Measurements from ENCODE around the gene CTDSPL.

The CTDSPL gene

GRCh38 chr3:38001456-38002081, 139.9 kb downstream of the CTDSPL start:
- DNase-seq (ENCODE audit: insufficient read length) (no peak), FAIRE-seq (no peak)
- TF ChIP-seq TAF1 (IDR thresholded peaks at IDR 0.05; ENCODE audit: borderline replicate concordance, low read depth, low read length) (no peak), POLR2AphosphoS5 (IDR thresholded peaks at IDR 0.05; ENCODE audit: low read depth, low read length) (no peak), POLR2A (IDR thresholded peaks at IDR 0.05; ENCODE audit: low read depth, low read length) (no peak)

DNA sequence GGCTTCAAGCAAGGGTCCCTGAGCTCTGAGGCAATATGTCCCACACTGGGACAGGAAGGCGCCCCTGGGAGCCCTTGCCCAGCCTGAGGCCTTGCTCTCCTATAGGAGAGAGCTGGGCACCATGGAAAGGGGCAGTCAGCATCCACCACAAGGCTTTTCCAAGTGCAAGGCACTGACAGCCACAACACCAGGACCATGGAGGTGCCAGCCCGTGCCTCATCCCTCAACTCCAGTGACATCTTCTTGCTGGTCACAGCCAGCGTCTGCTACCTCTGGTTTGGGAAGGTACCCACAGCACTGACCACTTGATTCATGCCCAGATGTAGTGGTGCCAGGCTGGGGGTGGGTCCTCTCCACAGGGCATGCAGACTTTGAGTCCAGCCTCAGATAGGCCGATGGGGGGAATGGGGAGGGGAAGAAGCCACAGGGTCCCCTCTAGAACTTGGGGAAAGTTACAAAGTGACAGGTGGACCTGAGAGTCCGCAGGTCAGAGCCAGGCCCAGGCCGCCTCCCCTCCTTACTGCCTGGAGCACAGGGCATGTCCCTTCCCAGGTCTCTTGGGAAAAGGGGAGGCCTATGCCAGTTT, 140.7 kb downstream of the CTDSPL start:
- FAIRE-seq (no peak), DNase-seq (ENCODE audit: insufficient read length) (no peak)
- TF ChIP-seq POLR2AphosphoS5 (IDR thresholded peaks at IDR 0.05; ENCODE audit: low read depth, low read length): no peak
- TF ChIP-seq TAF1 (IDR thresholded peaks at IDR 0.05; ENCODE audit: borderline replicate concordance, low read depth, low read length): no peak
- no peak for TF ChIP-seq POLR2A (IDR thresholded peaks at IDR 0.05; ENCODE audit: low read depth, low read length)

GRCh38 chr3:38002940-38003339, 141.3 kb downstream of the CTDSPL start:
- no peak for TF ChIP-seq POLR2AphosphoS5 (IDR thresholded peaks at IDR 0.05; ENCODE audit: low read depth, low read length)
- no peak for TF ChIP-seq TAF1 (IDR thresholded peaks at IDR 0.05; ENCODE audit: borderline replicate concordance, low read depth, low read length)
- no peak for TF ChIP-seq POLR2A (IDR thresholded peaks at IDR 0.05; ENCODE audit: low read depth, low read length)
- DNase-seq (ENCODE audit: insufficient read length) (no peak), FAIRE-seq (no peak)

DNA sequence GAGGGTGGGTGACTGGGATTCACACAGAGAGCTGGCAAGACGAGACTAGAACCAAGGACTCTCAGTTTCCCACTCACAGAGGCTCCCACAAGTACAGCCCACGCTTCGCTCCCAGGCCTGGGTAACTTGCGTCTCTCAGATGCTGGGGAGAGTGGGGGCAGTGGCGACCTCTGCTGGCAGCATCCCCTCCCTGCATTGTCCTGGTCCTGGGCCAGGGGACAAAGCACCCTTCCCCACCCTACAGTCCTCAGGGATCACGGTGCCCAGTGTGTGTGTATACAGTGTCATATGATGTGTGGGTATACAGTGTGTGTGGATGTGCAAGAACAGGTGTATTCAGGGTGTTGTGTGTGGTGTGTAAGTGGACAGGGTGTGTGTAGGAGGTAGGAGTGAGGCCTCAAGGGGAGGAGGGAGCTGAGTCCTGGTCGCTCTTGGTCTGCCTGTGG, 141.7 kb downstream of the CTDSPL start:
- TF ChIP-seq POLR2A (IDR thresholded peaks at IDR 0.05; ENCODE audit: low read depth, low read length) (no peak), POLR2AphosphoS5 (IDR thresholded peaks at IDR 0.05; ENCODE audit: low read depth, low read length) (no peak), TAF1 (IDR thresholded peaks at IDR 0.05; ENCODE audit: borderline replicate concordance, low read depth, low read length) (no peak)
- DNase-seq (ENCODE audit: insufficient read length) (peak; percentile 59), FAIRE-seq (no peak)

DNA sequence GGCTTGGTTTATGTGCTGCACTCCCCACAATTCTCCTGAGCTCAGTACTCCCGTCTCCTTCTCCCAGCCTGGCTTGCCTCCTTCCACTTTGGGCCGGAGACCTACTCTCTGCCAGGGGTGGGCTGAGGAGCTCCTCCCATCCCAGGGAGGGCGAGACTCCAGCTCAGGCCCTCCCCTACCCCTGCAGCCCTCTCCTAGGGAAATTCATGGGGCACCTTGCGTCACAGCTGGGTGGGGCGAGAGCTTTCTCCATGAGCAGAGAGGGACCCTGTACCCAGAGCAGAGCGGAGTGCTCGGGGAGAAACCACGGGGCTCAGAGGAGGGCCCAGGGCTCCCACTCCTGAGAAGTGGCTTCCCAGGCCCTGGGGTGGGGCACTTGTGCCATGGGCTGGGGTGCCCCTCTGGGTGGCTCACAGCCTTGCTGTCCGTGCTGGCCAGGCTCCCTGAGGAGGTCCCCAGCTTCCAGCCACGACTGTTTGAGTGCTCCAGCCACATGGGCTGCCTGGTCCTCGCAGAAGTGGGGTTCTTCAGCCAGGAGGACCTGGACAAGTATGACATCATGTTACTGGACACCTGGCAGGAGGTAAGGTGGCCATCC, 142.2 kb downstream of the CTDSPL start:
- FAIRE-seq (no peak), DNase-seq (ENCODE audit: insufficient read length) (no peak)
- TF ChIP-seq POLR2A (IDR thresholded peaks at IDR 0.05; ENCODE audit: low read depth, low read length) (no peak), POLR2AphosphoS5 (IDR thresholded peaks at IDR 0.05; ENCODE audit: low read depth, low read length) (no peak), TAF1 (IDR thresholded peaks at IDR 0.05; ENCODE audit: borderline replicate concordance, low read depth, low read length) (no peak)

GRCh38 chr3:38004415-38005075, 142.9 kb downstream of the CTDSPL start:
- DNase-seq (ENCODE audit: insufficient read length): no peak
- FAIRE-seq: peak; percentile 75
- TF ChIP-seq POLR2A (IDR thresholded peaks at IDR 0.05; ENCODE audit: low read depth, low read length) (no peak), POLR2AphosphoS5 (IDR thresholded peaks at IDR 0.05; ENCODE audit: low read depth, low read length) (no peak), TAF1 (IDR thresholded peaks at IDR 0.05; ENCODE audit: borderline replicate concordance, low read depth, low read length) (no peak)

DNA sequence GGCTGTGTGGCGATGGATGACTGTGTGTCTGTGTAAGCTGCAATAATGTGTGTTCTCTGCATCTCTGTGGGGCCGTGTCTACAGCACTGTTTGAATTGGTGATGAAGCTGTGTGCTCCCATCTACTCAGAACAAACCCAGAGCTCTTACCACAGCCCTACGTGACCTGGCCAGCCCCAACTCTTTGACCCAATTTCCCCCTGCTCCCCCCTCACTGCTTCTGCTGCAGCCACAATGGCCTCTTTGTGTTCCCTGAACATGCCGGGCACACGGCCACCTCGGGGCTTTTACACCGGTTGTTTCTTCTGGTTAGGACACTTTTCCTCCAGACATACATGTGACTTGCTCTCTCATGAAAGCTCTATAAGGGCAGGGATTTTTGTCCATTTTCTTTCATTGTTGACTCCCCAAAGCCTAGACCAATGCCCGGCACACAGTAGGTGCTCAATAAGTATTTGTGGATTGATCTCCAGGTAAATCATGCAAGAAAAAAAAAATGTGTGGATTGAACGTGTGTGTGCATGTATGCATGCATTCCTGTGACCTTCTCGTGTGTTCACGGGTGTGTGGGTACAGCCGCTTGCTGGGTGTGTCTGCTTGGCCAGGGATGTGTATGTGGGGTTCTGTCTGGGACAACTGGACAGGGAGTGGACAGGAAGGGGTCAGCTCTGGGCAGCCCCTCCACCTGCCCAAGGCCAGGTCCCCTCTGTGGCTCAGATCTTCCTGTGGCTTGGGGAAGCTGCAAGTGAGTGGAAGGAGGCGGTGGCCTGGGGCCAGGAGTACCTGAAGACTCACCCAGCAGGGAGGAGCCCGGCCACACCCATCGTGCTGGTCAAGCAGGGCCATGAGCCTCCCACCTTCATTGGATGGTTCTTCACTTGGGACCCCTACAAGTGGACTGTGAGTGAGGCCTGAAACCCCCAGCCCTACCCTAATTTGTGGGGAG, 143.7 kb downstream of the CTDSPL start:
- FAIRE-seq (no peak), DNase-seq (ENCODE audit: insufficient read length) (no peak)
- TF ChIP-seq POLR2AphosphoS5 (IDR thresholded peaks at IDR 0.05; ENCODE audit: low read depth, low read length): no peak
- no peak for TF ChIP-seq TAF1 (IDR thresholded peaks at IDR 0.05; ENCODE audit: borderline replicate concordance, low read depth, low read length)
- TF ChIP-seq POLR2A (IDR thresholded peaks at IDR 0.05; ENCODE audit: low read depth, low read length): no peak

DNA sequence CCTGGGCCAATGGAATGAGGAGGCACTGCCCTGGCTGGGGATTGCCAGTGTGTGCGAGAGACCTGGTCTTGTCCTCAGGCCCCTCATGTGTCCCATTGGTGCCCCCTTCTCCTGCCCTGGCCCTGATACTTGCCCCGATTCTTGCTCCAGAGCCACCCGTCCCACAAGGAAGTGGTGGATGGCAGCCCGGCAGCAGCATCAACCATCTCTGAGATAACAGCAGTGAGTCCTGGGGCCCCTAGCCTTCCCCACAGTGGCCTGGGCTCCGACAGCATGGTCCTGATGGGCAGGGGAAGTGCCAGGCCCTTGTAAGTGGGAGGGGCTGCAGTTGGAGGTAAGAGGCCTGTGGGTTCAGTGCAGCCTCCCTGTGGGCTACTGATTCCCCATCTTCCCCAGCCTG, 144.4 kb downstream of the CTDSPL start:
- TF ChIP-seq POLR2A (IDR thresholded peaks at IDR 0.05; ENCODE audit: low read depth, low read length) (no peak), TAF1 (IDR thresholded peaks at IDR 0.05; ENCODE audit: borderline replicate concordance, low read depth, low read length) (no peak), POLR2AphosphoS5 (IDR thresholded peaks at IDR 0.05; ENCODE audit: low read depth, low read length) (no peak)
- FAIRE-seq (no peak), DNase-seq (ENCODE audit: insufficient read length) (no peak)

- no peak for TF ChIP-seq TAF1 (IDR thresholded peaks at IDR 0.05; ENCODE audit: borderline replicate concordance, low read depth, low read length)
- no peak for TF ChIP-seq POLR2A (IDR thresholded peaks at IDR 0.05; ENCODE audit: low read depth, low read length)
- no peak for TF ChIP-seq POLR2AphosphoS5 (IDR thresholded peaks at IDR 0.05; ENCODE audit: low read depth, low read length)
- FAIRE-seq: no peak
- no peak for DNase-seq (ENCODE audit: insufficient read length)
Measured at GRCh38 chr3:38006445-38006995, 144.8 kb downstream of the CTDSPL start.

DNA sequence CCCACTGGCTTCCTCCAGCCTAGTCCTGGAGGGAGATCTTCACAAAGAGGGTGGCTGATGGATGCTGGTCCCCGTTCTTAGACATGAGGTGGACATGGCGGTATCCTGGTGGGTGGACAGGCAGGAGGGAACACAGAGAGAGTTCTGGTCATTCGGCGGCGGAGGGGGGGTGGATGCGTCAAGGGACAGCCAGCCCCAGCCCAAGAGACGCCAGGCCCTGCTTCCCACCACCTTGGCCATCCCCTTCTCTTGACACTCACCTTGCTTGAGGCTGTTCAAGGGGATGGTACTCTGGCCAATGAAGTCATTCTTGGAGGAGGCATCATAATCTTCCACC, 146.0 kb downstream of the CTDSPL start:
- no peak for TF ChIP-seq TAF1 (IDR thresholded peaks at IDR 0.05; ENCODE audit: borderline replicate concordance, low read depth, low read length)
- TF ChIP-seq POLR2A (IDR thresholded peaks at IDR 0.05; ENCODE audit: low read depth, low read length): no peak
- no peak for TF ChIP-seq POLR2AphosphoS5 (IDR thresholded peaks at IDR 0.05; ENCODE audit: low read depth, low read length)
- FAIRE-seq: no peak
- DNase-seq (ENCODE audit: insufficient read length): no peak

All from GM12892 (cell line).